T-helper 1 cell treated with Interleukin-12 subunit alpha and Interleukin-12 subunit beta and Interleukin-4 antibody, amounts not matched to agents 30 ng/mL and 1 ng/mL, for 36 hours (primary cell): Measurements from ENCODE around the gene SLC14A1. TPM values are rescaled to one million over a fixed set of nuclear protein-coding genes. Genes with fewer than 3 reads are reported as not detected.
"Not testable (repeated sequence)": the region's sequence is repeated elsewhere in the genome, so short reads cannot be mapped to it uniquely, and the experiment has no call there.

Source experiments
- intact Hi-C: fragments of 100-400 bp; cut with micrococcal nuclease; formaldehyde crosslinking; loops from one replicate; pipeline ENCODE4 v1.15.1; 2024
- total RNA-seq: library from RNA; stranded (reverse); gene quantifications from 2 replicates; pipeline ENCODE4 v1.2.3, GENCODE V29; 2022

SLC14A1 gene
- total RNA-seq, 1 donor from 2014 or later: 0.44 TPM

DNA sequence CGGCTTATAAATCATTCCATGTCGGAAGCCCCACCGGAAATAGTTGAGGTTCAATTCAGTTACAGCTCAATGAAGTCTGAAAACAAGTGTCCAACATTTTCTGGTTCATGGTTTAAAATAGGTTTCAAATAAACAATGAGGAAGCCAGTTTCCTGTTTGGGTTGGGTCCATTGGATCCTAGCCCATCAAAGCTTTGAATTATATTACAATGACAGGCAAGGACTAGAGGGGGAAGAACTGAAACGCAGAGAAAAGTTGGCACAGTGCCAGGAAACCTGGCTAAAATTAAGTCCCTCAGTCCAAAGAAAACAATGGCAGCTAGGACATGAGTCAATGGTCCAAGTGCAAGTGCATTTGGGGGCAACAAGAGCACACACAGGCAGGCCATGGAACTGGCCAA is 32.0 kb downstream of the SLC14A1 start:
- intact Hi-C loops: no loop called here

- intact Hi-C loops: no loop called here
Observed at GRCh38 chr18:45757005-45757404, 33.0 kb downstream of the SLC14A1 start.

DNA sequence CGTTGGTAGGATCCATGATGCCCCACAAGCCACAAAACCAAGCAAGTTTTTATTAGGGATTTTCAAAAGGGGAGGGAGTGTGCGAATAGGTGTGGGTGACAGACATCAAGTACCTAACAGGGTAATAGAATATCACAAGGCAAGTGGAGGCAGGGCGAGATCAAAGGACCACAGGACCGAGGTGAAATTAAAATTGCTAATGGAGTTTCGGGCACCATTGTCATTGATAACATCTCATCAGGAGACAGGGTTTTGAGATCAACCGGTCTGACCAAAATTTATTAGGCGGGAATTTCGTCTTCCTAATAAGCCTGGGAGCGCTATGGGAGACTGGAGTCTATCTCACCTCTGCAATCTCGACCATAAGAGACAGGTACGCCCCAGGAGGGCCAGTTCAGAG is 33.7 kb downstream of the SLC14A1 start:
- intact Hi-C loops: not testable (repeated sequence)

GRCh38 chr18:45760462-45761036 is 36.6 kb downstream of the SLC14A1 start:
- intact Hi-C loops: no loop called here

DNA sequence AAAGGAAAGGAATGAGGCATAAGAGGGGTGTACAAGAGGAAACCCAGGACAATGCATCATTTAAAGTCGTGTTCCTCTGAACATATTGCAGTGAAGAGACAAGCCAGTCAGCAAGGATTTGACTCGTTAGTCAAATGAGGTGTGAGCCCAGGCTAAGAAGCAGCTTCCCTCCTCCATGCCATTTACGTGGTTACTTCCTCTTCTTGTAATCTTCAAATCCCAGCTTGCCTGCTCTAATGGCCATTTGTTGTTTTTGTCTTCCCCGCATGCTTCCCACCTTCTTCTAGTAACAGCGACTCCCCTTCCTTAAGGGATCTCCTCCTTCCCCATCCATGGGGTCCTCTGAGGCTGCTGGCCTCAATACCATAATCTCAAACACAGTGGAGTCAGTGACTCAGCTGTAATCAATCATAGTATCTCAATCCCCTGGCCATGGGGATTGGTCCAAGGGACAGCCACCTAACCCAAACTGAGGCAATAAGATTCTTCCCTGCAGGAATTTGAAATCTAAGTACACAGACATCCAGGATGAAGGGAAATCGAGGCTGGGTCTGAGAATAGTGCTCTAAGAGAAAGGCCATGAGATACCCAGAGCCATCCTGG is 37.6 kb downstream of the SLC14A1 start:
- intact Hi-C loops: no loop called here

DNA sequence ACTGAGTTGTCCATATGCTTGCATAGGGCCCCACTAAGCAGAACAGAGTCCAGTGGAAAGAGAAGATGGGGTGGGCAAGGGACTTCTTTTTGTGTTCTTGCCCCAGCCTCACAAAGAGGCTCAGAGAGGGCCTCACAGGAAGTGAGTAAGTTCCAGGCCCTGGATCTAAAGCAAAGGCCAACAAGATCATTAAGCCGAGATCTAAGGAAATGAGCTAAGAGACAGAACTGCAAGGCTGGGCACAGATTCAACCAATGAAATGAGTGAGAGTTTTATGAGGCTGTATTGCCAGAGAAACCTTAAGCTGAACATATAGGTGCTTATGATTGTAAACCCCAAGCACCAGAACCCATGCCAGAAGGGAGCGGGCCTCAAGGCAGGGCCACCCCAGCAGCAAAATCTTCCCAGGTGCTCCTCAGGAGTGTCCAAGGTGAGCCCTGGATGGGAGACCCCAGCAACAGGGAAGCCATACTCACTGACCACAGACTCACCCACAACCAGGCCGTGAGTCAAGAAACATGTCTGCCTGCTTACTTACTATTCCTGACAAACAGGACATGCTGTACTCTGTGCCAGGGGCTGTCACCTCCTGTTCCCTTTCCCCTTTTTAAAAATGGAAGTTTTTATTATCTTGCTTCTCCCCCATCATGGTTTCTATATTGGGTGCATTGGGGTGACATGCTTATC is 40.2 kb downstream of the SLC14A1 start:
- intact Hi-C loops: no loop called here

DNA sequence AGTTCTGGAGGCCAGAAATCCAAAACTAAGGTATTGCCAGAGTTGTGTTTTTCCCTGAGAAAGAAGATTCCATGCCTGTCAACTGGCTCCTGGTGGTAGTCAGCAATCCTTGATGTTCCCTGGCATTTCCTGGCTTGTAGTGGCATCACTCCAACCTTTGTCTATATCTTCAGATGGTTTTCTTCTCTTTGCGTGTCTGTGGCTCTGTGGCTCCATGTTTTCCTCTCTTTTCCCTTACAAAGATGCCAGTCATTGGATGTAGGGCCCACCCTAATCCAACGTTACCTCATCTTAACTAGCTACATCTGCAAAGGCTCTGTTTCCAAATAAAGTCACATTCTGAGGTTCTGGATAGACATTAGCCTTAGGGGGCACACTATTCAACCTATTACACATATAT is 41.8 kb downstream of the SLC14A1 start:
- intact Hi-C loops: no loop called here

DNA sequence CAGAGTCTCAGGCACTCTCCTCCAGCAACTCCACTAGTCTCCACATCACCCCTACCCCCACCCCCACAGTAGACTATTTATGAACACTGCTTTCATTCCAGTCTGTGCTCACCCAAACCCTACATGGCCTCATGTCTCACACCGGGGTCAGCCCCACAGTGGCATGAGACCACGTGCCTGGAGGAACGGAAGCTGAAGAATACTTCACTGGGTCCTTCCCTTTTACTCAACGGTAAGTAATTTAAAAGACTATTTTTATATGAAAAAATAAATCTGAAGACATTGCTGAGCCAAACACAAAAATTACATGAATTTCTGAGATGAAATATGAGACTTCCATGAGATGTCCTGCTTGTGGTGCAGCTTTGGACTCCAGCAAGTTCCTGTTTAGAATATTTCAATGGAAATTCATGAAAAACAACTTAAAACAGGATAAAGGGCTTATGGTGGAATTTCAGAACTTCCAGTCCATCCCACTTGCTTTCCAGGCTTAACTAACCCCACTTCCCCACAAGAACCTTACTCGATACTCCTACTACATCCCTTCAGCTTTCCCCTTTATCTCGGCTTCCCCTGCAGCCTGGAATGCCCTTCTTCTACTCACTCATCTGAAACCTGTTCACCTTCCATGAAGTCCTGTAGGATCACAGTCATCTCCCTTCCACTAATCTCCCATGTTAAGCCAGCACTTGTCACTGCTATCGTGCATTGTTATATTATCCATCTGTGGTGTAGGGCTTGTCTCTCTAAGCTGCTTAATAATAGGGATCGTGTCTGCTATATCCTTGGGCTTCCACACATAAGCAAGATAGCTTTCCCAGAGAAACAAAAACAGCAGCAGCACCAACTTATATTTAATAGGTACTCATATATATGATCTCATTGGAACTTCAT is 47.9 kb downstream of the SLC14A1 start:
- intact Hi-C loops: no loop called here

DNA sequence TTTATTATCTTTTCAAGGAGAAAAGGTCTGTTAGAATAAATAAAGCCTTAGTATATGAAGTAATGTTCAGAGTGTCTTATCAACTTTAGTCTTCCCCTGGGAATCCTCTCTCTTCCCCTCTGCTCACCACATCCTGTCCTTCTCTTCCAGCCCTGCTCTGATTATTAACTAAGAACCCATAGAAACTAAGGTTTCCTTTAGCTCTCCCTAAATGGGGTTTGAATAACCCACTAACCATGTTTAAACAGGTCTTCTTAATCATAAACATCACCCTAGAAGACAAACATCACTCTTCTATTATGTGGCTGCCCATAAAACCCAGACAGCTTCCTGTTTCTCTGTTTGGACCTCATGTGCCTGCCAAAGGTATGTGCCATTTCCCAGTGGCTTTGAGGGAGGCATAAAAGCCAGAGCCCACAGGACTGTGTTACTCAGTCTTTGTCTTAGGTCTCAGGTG is 50.1 kb downstream of the SLC14A1 start:
- intact Hi-C loops: no loop called here

DNA sequence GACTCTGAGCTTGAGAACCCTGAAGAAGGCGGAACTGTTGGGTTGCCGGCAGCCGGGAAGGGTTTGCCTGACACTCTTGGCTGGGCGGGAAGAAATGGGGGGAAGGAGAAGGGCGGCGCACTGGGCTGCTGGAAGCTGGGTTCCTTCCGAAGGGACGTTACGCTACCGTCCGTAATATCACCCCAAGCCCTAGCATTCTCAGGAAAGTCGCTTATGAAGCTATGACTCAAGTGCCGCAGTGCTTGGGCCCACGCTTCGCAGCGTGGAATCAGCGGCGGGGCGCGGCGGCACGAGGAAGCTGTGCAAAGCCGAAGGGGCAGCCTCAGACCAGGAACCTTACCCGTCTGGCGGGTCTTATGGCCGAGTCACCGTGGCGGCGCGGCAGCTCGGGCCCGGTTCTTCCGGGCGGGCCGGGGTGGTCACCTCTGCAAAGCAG is 51.3 kb downstream of the SLC14A1 start:
- intact Hi-C loops: no loop called here

DNA sequence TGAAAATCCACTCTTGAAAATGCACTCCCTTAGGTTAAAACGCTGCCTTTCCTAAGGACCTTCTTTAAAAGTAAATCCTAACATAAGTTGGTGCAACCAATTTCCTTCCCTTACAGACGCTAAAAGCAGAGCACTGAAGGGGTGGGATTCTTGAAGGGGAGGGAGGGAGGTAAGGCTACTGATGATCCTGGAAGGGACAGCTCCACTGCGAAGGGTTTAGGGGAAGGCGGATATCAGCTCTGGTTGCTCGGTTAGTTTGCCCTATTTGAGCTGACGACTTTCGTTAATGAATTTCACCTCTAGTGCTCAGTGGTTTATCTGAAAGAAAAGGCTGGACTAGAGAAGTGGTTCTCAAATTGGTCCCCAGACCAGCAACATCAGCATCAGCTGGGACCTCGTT is 51.8 kb downstream of the SLC14A1 start:
- intact Hi-C loops: no loop called here

GRCh38 chr18:45777393-45777792 is 53.4 kb downstream of the SLC14A1 start:
- intact Hi-C loops: no loop called here

GRCh38 chr18:45780568-45780967 is 56.6 kb downstream of the SLC14A1 start:
- intact Hi-C loops: no loop called here

DNA sequence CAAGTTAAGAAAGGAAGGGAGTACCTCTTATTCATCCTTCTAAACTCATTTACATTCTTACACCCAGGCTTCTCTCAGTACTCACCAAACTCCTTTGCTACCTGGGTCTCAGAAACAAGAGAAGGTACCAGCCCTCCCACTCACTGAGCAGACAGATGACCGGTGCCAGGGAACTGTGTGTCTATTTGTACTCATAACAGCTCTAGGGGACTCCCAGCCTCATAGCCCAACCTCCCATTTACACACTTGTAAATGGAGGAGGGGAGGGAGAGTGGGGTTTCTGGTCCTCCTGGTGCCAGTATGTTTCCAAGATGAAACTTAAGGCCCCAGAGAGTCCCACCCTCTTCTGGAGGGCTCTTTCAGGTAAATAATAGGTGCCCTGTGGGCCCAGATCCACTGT is 58.7 kb downstream of the SLC14A1 start:
- intact Hi-C loops: no loop called here

DNA sequence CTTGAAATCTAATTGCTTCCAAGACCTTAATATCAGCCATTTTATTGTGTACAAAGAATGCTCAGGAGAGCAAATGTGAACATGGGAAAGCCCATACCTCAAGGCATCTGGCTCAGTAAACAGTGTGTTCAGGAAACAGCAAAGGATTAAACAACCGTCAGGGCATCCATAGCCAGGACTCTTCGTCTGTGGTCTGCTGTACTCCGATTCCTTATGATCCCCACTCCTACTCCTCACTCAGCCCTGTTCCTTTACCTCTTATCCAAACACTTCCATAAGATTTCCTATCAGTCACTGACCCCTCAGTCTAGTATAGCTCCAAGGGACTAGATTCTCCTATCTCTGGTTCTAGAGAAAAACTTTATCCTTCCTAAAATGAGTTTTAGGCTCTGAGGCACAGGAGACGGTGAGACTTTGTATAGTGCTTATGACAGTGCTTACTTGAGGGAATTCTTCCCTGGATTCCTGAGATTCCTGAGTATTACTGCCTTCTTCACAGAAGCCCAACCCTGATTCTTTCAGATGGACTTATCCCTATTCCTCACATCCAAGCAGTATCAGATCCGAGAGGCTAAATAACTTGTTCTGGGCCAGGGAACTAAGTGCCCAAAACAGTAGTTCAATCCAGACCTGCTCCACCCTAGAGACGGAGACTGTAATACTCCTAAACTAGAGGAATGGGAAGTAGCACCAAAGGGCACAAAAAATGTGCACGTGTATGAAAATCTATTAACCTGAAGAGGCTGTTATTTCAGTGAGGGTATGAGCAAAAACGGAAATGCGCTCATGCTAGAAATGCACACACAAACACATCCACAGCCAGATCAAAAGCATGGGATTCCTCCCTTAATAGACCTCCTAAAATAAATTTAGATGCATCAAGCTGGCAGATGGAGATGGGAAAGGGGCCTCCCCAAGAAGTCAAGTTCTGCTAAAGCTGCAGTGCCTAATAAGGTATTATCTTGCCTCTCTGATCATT is 59.4 kb downstream of the SLC14A1 start:
- intact Hi-C loops: no loop called here

DNA sequence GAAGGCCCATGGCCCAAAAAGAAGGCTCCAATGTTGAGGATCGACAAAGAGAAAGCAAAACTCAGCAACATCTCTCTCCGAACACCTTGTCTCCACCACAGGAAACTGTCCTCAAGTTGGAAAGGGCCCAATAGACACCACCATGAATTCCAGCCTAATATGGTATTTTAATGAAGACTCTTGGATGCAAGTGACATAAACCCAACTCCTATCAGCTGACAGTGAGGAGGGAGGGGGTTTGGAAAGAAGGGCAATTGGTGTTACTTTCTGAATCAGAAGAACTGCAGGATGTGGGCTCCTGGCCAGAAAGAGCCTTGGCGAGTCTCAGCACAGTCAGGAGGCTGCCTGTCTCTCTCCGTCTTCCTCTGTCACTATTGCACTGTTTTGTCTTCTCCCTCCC is 61.2 kb downstream of the SLC14A1 start:
- intact Hi-C loops: no loop called here

- intact Hi-C loops: no loop called here
Observed at GRCh38 chr18:45786941-45787340, 63.0 kb downstream of the SLC14A1 start.

GRCh38 chr18:45787346-45787745 is 63.4 kb downstream of the SLC14A1 start:
- intact Hi-C loops: no loop called here

DNA sequence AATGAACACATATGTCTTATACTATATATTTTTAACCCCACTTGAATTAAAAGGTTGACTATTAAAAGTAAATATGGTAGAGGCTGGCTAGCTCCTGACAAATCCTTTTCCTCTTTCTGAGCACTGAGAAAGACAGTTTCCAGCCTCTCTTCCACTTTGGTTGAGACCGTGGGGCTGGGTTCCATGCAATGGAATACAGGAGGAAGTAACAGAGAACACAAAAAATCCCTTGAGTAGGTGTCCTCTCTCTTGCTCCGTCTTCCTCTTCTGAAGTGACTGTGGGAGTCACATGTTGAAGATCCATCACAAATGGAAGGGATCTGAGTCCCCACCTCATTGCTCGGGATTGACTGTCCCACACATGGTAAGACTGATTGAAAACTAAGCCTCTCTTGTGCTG is 64.9 kb downstream of the SLC14A1 start:
- intact Hi-C loops: no loop called here

GRCh38 chr18:45792506-45793263 is 68.7 kb downstream of the SLC14A1 start:
- intact Hi-C loops: no loop called here
